H9 (cell line): ENCODE data around the gene ZNF846. TPM values are rescaled to one million over a fixed set of nuclear protein-coding genes. Genes with fewer than 3 reads are reported as not detected.

Experiments used
- DNase-seq: peaks from one replicate; pipeline ENCODE4 v3.0.0-alpha.2; 2017
- H2AFZ ChIP-seq: one replicate; pipeline ENCODE4 v1.6.1; 2013; ENCODE audit warnings: mild to moderate bottlenecking, low read length, control low read depth, moderate library complexity
- H2AK5ac ChIP-seq: 2 replicates; pipeline ENCODE4 v1.6.1; 2013; ENCODE audit warnings: low read length, control low read depth, mixed read lengths; ENCODE audit not compliant: insufficient read length
- H2BK120ac ChIP-seq: one replicate; pipeline ENCODE4 v1.6.1; 2013; ENCODE audit warnings: low read depth, mild to moderate bottlenecking, low read length, control low read depth, inconsistent platforms; ENCODE audit not compliant: poor library complexity, severe bottlenecking
- H2BK12ac ChIP-seq: 2 replicates; pipeline ENCODE4 v1.6.1; 2013; ENCODE audit warnings: low read length, control low read depth, mixed read lengths, low read depth; ENCODE audit not compliant: insufficient read length
- H2BK15ac ChIP-seq: 2 replicates; pipeline ENCODE4 v1.6.1; 2013; ENCODE audit warnings: low read depth, low read length, control low read depth
- H2BK20ac ChIP-seq: one replicate; pipeline ENCODE4 v1.6.1; 2013; ENCODE audit warnings: low read depth, mild to moderate bottlenecking, low read length, control low read depth, inconsistent platforms; ENCODE audit not compliant: poor library complexity, severe bottlenecking
- H2BK5ac ChIP-seq: 2 replicates; pipeline ENCODE4 v1.6.1; 2013; ENCODE audit warnings: low read length, control low read depth, mixed read lengths; ENCODE audit not compliant: insufficient read length
- H3K14ac ChIP-seq: 2 replicates; pipeline ENCODE4 v1.6.1; 2013; ENCODE audit warnings: low read length, control low read depth; ENCODE audit not compliant: insufficient read depth
- H3K18ac ChIP-seq: 2 replicates; pipeline ENCODE4 v1.6.1; 2013; ENCODE audit warnings: low read depth, mild to moderate bottlenecking, mixed read lengths, low read length, control low read depth; ENCODE audit not compliant: insufficient read length
- H3K23ac ChIP-seq: 2 replicates; pipeline ENCODE4 v1.6.1; 2013; ENCODE audit warnings: low read length, control low read depth, mixed read lengths, low read depth; ENCODE audit not compliant: insufficient read length
- H3K23me2 ChIP-seq: 2 replicates; pipeline ENCODE4 v1.6.1; 2013; ENCODE audit warnings: low read depth, mild to moderate bottlenecking, mixed read lengths, low read length, control low read depth; ENCODE audit not compliant: insufficient read length, poor library complexity, severe bottlenecking
- H3K27ac ChIP-seq: 2 replicates; pipeline ENCODE4 v1.5.1; 2013; ENCODE audit warnings: low read length, control low read depth, mixed read lengths, low read depth; ENCODE audit not compliant: insufficient read length
- H3K27me3 ChIP-seq: 2 replicates; pipeline ENCODE4 v1.6.1; 2013; ENCODE audit warnings: low read length, control low read depth, inconsistent platforms; ENCODE audit not compliant: insufficient read depth
- H3K4ac ChIP-seq: 2 replicates; pipeline ENCODE4 v1.6.1; 2013; ENCODE audit warnings: low read depth, mild to moderate bottlenecking, control low read depth, inconsistent platforms, low read length, moderate library complexity
- H3K4me1 ChIP-seq: 2 replicates; pipeline ENCODE4 v1.6.1; 2013; ENCODE audit warnings: low read length, control low read depth, inconsistent platforms; ENCODE audit not compliant: insufficient read depth
- H3K4me2 ChIP-seq: 2 replicates; pipeline ENCODE4 v1.6.1; 2013; ENCODE audit warnings: low read length, control low read depth, mixed read lengths; ENCODE audit not compliant: insufficient read length, insufficient read depth
- H3K56ac ChIP-seq: 2 replicates; pipeline ENCODE4 v1.6.1; 2013; ENCODE audit warnings: low read depth, mild to moderate bottlenecking, mixed read lengths, low read length, control low read depth; ENCODE audit not compliant: insufficient read length
- H3K79me1 ChIP-seq: 2 replicates; pipeline ENCODE4 v1.6.1; 2013; ENCODE audit warnings: low read depth, mild to moderate bottlenecking, moderate library complexity, low read length, control low read depth, inconsistent platforms; ENCODE audit not compliant: insufficient read depth, poor library complexity, severe bottlenecking
- H3K79me2 ChIP-seq: 2 replicates; pipeline ENCODE4 v1.6.1; 2013; ENCODE audit warnings: low read length, control low read depth, inconsistent platforms; ENCODE audit not compliant: insufficient read depth
- H3K9ac ChIP-seq: 2 replicates; pipeline ENCODE4 v1.6.1; 2013; ENCODE audit warnings: low read length, control low read depth, mixed read lengths; ENCODE audit not compliant: insufficient read length; ENCODE audit errors: extremely low read depth
- H3K9me3 ChIP-seq: one replicate; pipeline ENCODE4 v1.6.1; 2013; ENCODE audit warnings: low read depth, low read length, inconsistent platforms; ENCODE audit not compliant: control insufficient read depth
- H3T11ph ChIP-seq: one replicate; pipeline ENCODE4 v1.6.1; 2013; ENCODE audit warnings: mild to moderate bottlenecking, low read length, control low read depth, inconsistent platforms
- H4K20me1 ChIP-seq: one replicate; pipeline ENCODE4 v1.6.1; 2013; ENCODE audit not compliant: control insufficient read depth, insufficient read length, insufficient read depth
- H4K5ac ChIP-seq: 2 replicates; pipeline ENCODE4 v1.6.1; 2013; ENCODE audit warnings: low read depth, mild to moderate bottlenecking, mixed read lengths, low read length, control low read depth; ENCODE audit not compliant: insufficient read length
- H4K8ac ChIP-seq: replicated peaks from 2 replicates; pipeline ENCODE4 v1.6.1; 2013; ENCODE audit warnings: low read length, control low read depth, mixed read lengths, low read depth; ENCODE audit not compliant: insufficient read length
- H4K91ac ChIP-seq: 2 replicates; pipeline ENCODE4 v1.6.1; 2013; ENCODE audit warnings: low read depth, mild to moderate bottlenecking, moderate library complexity, mixed read lengths, low read length, control low read depth; ENCODE audit not compliant: insufficient read length
- H3K27ac Mint-ChIP-seq, 3 experiments: 2 replicates in 2 of 3; 3 replicates in 1 of 3; pipeline ENCODE4 v1.8.0; 2020 to 2021; ENCODE audit warnings: mixed read lengths in 3 of 3, mild to moderate bottlenecking in 1 of 3, moderate library complexity in 1 of 3
- H3K27me3 Mint-ChIP-seq: 2 replicates; pipeline ENCODE4 v1.8.0; 2021; ENCODE audit warnings: low read depth, mild to moderate bottlenecking, moderate library complexity, mixed read lengths
- H3K36me3 Mint-ChIP-seq, 3 experiments: 2 replicates in 2 of 3; 3 replicates in 1 of 3; pipeline ENCODE4 v1.8.0; 2020 to 2021; ENCODE audit warnings: low read depth in 3 of 3, mixed read lengths in 3 of 3; ENCODE audit not compliant: insufficient read depth in 1 of 3
- H3K4me1 Mint-ChIP-seq, 2 experiments: 2 replicates each; pipeline ENCODE4 v1.8.0; 2020; ENCODE audit warnings: mixed read lengths in 2 of 2
- H3K4me3 Mint-ChIP-seq, 2 experiments: 2 replicates in 1 of 2; 3 replicates in 1 of 2; pipeline ENCODE4 v1.8.0; 2020 to 2021; ENCODE audit warnings: mild to moderate bottlenecking in 2 of 2, mixed read lengths in 2 of 2, moderate library complexity in 1 of 2
- H3K9me3 Mint-ChIP-seq, 2 experiments: 2 replicates in 1 of 2; 3 replicates in 1 of 2; pipeline ENCODE4 v1.8.0; 2020; ENCODE audit warnings: mild to moderate bottlenecking in 2 of 2, mixed read lengths in 2 of 2, moderate library complexity in 1 of 2
- WGBS: extraction: QIAGEN DNeasy Blood & Tissue Kit; methylation state at CpG from one replicate; pipeline ENCODE4 v1.1.7; 2013; ENCODE audit warnings: missing lambda C conversion rate, low lambda C conversion rate, mixed read lengths; ENCODE audit not compliant: insufficient read length; ENCODE audit errors: extremely low coverage; 5-methylcytosine and 5-hydroxymethylcytosine counted together
- total RNA-seq: library from RNA; stranded (reverse); gene quantifications from 2 replicates; pipeline ENCODE4 v1.2.1, GENCODE V29; 2021
- TF ChIP-seq, protein P1 (sequence below): fragments of 200-600 bp; sonication (generic); conservative IDR thresholded peaks from 3 replicates; pipeline ENCODE4 v1.8.0; 2021; ENCODE audit warnings: antibody characterized with exemption, mild to moderate bottlenecking

ZNF846 gene
- total RNA-seq, 1 experiment from 2014 or later = 9.2 TPM

DNA sequence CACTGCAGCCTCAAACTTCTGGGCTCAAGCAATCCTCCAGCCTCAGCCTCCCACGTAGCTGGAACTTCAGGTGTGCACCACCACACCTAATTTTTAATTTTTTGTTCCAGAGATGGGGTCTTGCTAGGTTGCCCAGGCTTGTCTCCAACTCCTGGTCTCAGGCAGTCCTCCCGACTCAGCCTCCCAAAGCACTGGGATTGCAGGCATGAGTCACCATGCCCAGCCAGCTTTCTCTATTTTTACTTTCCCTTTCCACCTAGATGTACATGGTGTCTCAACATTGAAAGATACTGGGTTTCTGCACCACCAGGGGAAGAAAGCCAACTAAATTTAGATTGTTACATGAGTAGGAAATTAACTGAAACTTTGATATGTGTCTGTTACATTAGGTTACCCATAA is 13.8 kb upstream of the ZNF846 start:
- no peaks in the 10 kb centered on the region for H3K4me1 ChIP-seq
- DNase-seq = no peak
- no peak overlapping the region for H3K18ac ChIP-seq
- H4K8ac ChIP-seq = no peak overlapping the region
- no peak overlapping the region for H2BK5ac ChIP-seq
- no peaks in the 10 kb centered on the region for H4K20me1 ChIP-seq
- no peaks in the 10 kb centered on the region for H3K27me3 ChIP-seq
- no peak overlapping the region for H3T11ph ChIP-seq
- no peak overlapping the region for H3K4me2 ChIP-seq
- Mint-ChIP-seq H3K9me3 (no peaks in the 10 kb centered on the region; a peak in 1 of 5 replicates), H3K4me3 (no peak overlapping the region), H3K36me3 (peaks cover 0 to under 1% (median 0%) of the 10 kb centered on the region in 3 experiments; a peak in 2 of 7 replicates), H3K27me3 (no peaks in the 10 kb centered on the region), H3K4me1 (peaks cover 17 to 22% of the 10 kb centered on the region in 2 experiments), H3K27ac (no peak overlapping the region)
- TF ChIP-seq, protein P1, sequence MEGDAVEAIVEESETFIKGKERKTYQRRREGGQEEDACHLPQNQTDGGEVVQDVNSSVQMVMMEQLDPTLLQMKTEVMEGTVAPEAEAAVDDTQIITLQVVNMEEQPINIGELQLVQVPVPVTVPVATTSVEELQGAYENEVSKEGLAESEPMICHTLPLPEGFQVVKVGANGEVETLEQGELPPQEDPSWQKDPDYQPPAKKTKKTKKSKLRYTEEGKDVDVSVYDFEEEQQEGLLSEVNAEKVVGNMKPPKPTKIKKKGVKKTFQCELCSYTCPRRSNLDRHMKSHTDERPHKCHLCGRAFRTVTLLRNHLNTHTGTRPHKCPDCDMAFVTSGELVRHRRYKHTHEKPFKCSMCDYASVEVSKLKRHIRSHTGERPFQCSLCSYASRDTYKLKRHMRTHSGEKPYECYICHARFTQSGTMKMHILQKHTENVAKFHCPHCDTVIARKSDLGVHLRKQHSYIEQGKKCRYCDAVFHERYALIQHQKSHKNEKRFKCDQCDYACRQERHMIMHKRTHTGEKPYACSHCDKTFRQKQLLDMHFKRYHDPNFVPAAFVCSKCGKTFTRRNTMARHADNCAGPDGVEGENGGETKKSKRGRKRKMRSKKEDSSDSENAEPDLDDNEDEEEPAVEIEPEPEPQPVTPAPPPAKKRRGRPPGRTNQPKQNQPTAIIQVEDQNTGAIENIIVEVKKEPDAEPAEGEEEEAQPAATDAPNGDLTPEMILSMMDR = no peak
- H2BK120ac ChIP-seq = no peak overlapping the region
- no peaks in the 10 kb centered on the region for H3K9me3 ChIP-seq
- no peak overlapping the region for H3K27ac ChIP-seq
- H3K9ac ChIP-seq = no peak overlapping the region
- H2BK15ac ChIP-seq = no peak overlapping the region
- no peak overlapping the region for H3K56ac ChIP-seq
- no peak overlapping the region for H4K5ac ChIP-seq
- H3K14ac ChIP-seq = no peak overlapping the region
- H4K91ac ChIP-seq = no peak overlapping the region
- no peak overlapping the region for H2AFZ ChIP-seq
- WGBS = no CpG with 5 or more reads among the region's 2 CpGs
- no peak overlapping the region for H2BK20ac ChIP-seq
- no peak overlapping the region for H3K23ac ChIP-seq
- H2AK5ac ChIP-seq = no peak overlapping the region
- H3K79me2 ChIP-seq = no peaks in the 10 kb centered on the region
- H3K79me1 ChIP-seq = no peaks in the 10 kb centered on the region
- no peak overlapping the region for H3K4ac ChIP-seq
- H2BK12ac ChIP-seq = no peak overlapping the region
- no peaks in the 10 kb centered on the region for H3K23me2 ChIP-seq
